ENCODE measurements around the gene TMEM221. TPM values are rescaled to one million over a fixed set of nuclear protein-coding genes. Genes with fewer than 3 reads are reported as not detected.

Gene TMEM221
- total and polyA plus RNA-seq, 9 of the 15 experiments (the other 6 are each of a cell fraction or from before 2014, with no cell fraction given) = 0.06 to 0.35 TPM; not detected in 7

GRCh38 chr19:17496337-17496997, 48.0 kb upstream of the TMEM221 start (continued):
- TF ChIP-seq VEZF1 (CRISPR knock-in tag; IDR thresholded peaks at IDR 0.05) = peak; percentile 41
- no peak for TF ChIP-seq ID3 (CRISPR knock-in tag; IDR thresholded peaks at IDR 0.05)
- no peak for TF ChIP-seq ID3 (tag; IDR thresholded peaks at IDR 0.05)
- TF ChIP-seq ARNT (IDR thresholded peaks at IDR 0.05) = no peak
- peak; percentile 99 to 100 (median 99) for TF ChIP-seq CTCF (IDR thresholded peaks at IDR 0.05 in 2 of 3, conservative IDR thresholded peaks at IDR 0.05 in 1 of 3; ENCODE audit: insufficient read depth in 2 of 3, low read depth in 1 of 3, low read length in 3 of 3)

Measured in K562 (cell line).